ENCODE results near the gene ACSF3.
A peak's percentile ranks its signal among the peaks of the same experiment; 100 is the strongest.
"Not testable (repeated sequence)": the region's sequence is repeated elsewhere in the genome, so short reads cannot be mapped to it uniquely, and the experiment has no call there.

ACSF3 gene

GRCh38 chr16:89164847-89165680 is 71.4 kb downstream of the ACSF3 start:
- no peak for DNase-seq

- DNase-seq: not testable (repeated sequence)
Observed at GRCh38 chr16:89165681-89165979, 72.0 kb downstream of the ACSF3 start.

GRCh38 chr16:89166696-89167424 is 73.2 kb downstream of the ACSF3 start:
- DNase-seq: no peak

DNA sequence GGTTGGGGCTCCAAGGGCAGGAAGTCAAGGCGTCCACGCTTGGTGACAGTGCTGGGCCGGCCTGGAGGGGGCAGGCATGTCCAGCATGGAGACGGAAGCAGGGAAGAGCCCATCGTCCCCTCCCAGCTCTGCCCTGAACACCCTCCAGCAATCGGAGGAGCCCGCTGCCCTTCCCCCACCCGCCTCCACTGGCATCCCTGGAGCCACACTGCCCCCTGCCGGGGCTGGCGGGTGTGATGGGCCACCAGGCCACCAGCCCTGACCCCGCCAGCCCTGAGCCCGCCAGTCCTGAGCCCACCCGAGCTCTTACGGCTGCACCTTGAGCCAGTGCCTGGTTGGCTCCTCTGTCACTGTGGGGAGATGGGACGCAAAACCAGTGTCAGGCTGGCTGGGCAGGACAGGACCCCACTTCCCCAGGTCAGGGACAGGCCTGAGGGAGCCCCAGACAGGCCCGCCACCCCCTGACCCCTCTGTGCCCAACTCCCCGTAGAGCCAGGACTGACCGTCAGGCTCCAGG is 73.8 kb downstream of the ACSF3 start:
- DNase-seq: peak; percentile 83 to 89

- no peak for DNase-seq
Observed at GRCh38 chr16:89168381-89169189, 74.9 kb downstream of the ACSF3 start.

- no peak for DNase-seq
Observed at GRCh38 chr16:89169778-89170177, 76.1 kb downstream of the ACSF3 start.

GRCh38 chr16:89170346-89171215 is 76.9 kb downstream of the ACSF3 start:
- DNase-seq: no peak

DNA sequence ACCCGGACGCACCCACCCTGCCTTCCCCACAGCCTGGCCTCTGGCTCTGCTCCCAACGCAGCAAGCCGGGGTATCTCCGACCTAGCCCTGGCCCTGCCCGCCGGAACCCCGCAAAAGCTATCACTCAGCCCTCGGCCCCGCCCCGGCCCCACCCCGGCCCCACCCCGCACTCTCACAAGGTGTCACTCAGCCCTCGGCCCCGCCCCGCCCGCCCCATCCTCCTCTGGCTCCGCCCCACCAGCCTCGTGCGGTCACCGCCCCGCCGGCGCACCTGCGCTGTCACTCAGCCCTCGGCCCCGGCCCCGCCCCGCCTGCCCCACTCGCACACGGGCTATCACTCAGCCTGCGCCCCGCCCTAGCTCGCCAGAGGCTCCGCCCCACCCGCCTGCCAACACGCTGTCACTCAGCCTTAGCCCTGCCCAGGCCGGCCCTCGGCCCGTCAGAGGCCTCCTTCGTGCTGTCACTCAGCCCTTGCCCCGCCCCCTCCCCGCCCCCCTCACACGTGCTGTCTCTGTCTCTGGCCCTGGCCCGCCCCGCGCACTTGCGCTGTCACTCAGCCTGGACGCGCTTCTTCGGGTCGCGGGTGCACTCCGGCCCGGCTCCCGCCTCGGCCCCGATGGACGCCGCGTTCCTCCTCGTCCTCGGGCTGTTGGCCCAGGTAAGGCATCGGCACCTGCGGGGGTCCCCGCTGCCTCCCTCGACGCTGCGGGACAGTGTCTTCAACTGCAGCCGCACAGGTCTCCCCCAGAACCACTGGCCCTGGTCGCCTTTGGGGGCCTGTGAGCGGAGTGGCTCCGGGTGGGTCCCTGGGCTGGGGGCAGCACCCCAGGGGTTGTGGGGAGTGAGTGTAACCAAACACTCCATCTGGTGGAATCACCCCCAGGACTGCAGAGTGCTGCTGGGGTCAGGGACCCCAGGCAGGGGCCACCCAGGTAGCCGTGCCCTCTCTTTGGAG is 77.8 kb downstream of the ACSF3 start, which contains the start of gene CDH15:
Gene CDH15 (plus strand): TSS at position 533 of the 955 bp plus-strand sequence. CDS start 84 bp downstream, at position 617.
- DNase-seq: peak; percentile 94 to 95

DNA sequence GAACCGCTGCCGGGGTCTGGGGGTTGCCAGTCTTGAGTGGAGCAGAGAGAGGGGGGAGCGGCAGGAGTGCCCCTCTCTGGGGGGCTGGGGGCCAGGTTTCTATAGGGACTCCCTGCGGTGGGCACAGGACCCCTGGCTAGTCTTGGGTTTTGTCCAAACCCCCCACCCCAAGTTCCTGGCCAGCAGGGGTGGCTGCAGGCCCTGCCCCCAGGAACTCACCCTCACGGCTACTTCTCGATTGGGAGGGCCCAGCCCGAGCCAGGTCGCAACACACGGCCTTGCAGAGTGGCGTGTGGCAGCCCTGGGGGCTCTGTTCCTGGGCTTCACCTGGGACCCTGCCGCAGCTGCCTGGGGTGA is 78.5 kb downstream of the ACSF3 start:
- no peak for DNase-seq

DNA sequence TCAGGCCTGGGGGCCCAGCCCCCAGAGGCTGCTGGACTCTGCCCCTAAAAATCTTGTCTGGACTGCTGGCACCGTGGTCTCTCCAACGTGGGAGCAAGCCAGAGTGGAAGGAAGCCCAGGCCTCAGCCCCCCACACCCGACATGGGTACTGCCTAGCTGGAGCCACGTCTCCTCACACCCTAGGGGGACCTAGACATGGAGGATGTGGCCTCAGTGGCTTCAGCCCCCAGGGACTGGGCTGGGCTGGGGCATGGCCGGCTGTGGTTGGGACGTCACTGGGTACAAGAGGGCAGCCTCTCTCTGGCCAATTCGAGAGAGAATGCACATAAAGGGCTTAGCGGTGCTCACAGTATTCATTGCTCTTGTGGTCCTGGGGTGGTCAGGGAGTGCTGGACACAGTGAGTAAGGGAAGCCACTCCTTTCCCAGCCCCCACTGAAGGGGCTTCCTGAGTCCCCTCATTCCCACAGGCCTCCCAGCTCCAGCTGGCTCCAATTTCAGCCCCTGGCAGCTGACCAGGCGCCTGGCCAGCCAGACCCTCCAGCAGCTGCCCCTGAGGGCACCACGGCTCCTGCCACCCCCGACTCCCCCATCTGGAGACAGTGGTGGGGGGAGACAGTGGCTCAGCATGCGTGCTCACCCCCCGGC is 79.0 kb downstream of the ACSF3 start:
- DNase-seq: no peak

DNA sequence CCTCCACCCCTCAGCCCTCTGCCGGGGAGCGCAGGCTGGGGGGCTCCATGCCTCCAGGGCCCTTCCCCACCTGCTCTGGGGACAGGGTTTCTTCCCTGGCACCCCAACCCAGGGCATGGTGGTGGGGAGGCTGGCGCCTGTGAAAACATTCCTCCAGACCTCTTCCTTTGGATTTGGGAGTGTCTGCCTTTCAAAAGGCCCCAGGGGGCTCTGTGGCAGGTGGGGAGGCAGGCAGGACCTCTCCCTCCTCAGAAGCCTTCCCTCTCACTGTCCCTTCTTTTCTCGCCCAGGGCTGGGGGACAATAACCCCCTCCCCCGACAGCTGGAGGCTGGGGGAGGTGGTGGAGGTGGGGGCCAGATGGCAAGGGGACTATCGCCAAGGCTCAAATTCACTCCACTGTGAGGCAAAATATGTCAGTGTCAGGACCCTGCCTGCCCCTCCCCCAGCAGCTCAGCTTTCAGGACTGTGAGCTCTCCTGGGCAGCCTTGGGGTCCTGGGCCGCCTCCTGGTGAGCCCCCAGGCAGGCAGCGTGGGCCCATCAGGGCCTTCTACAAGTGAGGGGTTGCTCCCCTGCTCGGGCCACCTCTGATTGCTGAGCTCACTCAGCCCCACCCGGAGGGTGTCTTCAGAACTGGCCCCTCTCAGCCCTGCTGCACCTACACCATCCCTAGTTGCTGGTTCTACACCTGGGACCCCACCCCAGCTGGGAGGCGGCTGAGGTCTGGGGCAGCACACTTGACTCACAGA is 79.7 kb downstream of the ACSF3 start:
- no peak for DNase-seq

GRCh38 chr16:89174055-89174827 is 80.6 kb downstream of the ACSF3 start:
- DNase-seq: no peak

DNA sequence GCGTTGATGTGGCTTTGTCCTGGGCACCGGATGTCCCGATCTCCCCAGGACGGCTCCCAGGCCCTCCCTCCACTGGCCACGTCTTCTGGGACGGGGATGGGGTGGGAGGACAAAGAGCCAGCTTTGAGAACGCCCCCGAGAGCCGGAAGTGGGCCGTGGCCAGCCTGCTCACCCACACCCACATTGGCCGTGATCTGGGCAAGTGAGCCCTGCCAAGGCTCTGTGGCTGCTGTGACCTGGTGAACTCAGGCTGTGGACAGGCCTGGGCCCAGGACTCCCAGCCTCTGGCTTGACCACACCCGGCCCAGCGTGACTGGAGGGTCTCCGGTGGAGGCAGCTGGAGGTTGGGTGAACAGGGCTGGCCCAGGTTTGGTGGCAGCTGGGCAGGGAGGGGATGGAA is 81.2 kb downstream of the ACSF3 start:
- DNase-seq: no peak

GRCh38 chr16:89175280-89176146 is 81.9 kb downstream of the ACSF3 start:
- no peak for DNase-seq

DNA sequence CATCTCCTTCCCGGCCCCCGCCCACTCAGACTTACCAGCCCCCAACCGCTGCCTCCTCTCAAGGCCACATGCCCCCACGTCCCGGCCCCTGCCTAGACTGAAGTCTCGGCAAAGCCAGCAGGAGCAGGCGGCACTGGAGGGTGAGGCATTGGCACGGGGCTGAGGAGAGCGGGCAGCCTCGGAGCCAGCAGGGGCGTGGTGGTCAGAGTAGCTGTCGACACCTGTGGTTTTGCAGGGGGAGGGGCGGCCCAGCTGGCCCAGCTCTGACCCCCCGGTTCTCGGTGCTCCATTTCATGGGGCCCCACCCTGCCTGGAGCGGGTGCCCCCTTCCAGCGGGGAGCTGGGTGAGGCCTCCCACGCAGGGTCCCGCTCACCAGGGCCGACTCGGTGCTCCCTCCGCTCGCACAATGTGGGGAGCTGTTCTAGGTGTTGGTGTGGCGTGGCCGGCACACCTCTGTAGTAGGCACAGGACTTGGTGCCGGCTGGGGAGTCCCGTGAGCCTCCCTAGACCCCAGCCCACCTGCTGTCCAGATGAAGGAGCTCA is 82.6 kb downstream of the ACSF3 start:
- DNase-seq: no peak

GRCh38 chr16:89176717-89177116 is 83.1 kb downstream of the ACSF3 start:
- DNase-seq: no peak

DNA sequence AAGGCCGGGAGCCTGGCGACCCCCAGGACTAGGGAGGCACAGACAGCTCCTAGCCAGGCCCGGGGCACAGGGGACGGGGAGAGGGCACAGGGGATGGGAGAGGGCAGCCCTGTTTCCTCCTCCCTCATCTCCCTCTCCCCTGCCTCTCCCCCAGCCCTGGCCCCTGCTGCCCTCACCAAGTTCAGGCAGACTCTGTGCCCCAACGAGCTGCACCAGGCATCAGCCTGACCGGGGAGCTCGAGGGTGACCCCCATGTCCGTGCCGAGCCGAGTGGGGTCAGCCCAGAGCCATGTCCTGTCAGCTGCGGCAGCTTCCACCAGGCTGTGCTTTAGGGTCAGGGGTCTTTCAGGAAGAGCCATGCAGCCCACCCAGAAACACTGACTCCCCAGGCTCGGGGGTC is 83.8 kb downstream of the ACSF3 start:
- DNase-seq: no peak

Data from activated CD4-positive, alpha-beta T cell treated with anti-CD3 and anti-CD28 coated beads for 4 hours (primary cell).